ENCODE data around the gene MTURN.

Gene MTURN

GRCh38 chr7:30206942-30207341 is 72.2 kb downstream of the MTURN start:
- Histone ChIP-seq H3K4me3 (no peak overlapping the region), H3K9ac (ENCODE audit: insufficient read length) (no peak overlapping the region), H3K9me3 (ENCODE audit: low read depth, low read length) (no peaks in the 10 kb centered on the region), H3K36me3 (ENCODE audit: insufficient read depth, low read length) (no peaks in the 10 kb centered on the region), H3K27ac (no peak overlapping the region)
- DNase-seq (ENCODE audit: low read depth, low spot score) = no peak
- TF ChIP-seq POLR2AphosphoS5 (IDR thresholded peaks at IDR 0.05; ENCODE audit: borderline replicate concordance, low read depth, low read length) (no peak), EZH2 (IDR thresholded peaks at IDR 0.05) (no peak), FOXP2 (optimal IDR thresholded peaks at IDR 0.05; ENCODE audit: control extremely low read depth, extremely low read length, insufficient read depth) (no peak)

DNA sequence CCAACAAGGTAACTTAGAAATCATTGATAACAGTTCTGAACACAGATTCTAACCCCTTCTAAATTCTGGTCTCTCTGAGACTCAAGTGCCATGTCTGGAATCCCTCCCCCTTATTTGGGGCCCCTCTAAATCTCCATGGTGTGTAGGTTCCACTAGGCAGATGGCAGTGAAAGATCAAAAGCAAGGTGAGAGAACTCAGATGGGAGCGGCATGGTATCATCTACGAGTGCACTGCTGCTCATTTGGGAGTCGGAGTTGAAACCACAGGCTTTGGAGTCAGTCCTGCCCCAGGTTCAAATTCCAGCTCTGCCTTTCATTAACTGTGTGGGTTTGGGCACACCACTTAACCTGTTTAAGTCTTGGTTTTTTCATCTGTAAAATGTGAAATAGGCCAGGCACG is 72.6 kb downstream of the MTURN start:
- H3K9ac ChIP-seq (ENCODE audit: insufficient read length) = no peak overlapping the region
- no peaks in the 10 kb centered on the region for H3K9me3 ChIP-seq (ENCODE audit: low read depth, low read length)
- TF ChIP-seq EZH2 (IDR thresholded peaks at IDR 0.05) = no peak
- TF ChIP-seq POLR2AphosphoS5 (IDR thresholded peaks at IDR 0.05; ENCODE audit: borderline replicate concordance, low read depth, low read length) = no peak
- TF ChIP-seq FOXP2 (optimal IDR thresholded peaks at IDR 0.05; ENCODE audit: control extremely low read depth, extremely low read length, insufficient read depth) = no peak
- no peaks in the 10 kb centered on the region for H3K36me3 ChIP-seq (ENCODE audit: insufficient read depth, low read length)
- H3K4me3 ChIP-seq = no peak overlapping the region
- no peak for DNase-seq (ENCODE audit: low read depth, low spot score)
- no peak overlapping the region for H3K27ac ChIP-seq

DNA sequence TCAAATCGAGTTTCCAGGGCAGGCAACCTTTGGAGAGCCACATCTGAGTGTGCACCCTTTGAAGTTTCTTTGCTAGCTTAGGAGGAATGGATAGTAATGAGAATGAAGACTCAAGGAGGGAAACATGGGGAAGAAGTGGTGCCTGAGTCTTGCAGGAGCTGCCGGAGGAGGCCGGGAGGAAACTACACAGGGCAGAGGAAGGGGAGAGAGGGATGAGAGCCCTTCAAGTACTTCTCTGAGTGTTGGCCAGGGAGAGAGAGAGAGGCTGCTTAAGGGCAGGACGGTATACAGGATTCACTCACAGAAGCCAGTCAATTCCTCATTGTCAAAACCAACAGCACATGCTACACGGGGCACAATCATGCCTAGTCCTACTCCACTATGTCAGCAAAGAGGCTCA is 75.2 kb downstream of the MTURN start:
- no peak for DNase-seq (ENCODE audit: low read depth, low spot score)
- Histone ChIP-seq H3K27ac (no peak overlapping the region), H3K9ac (ENCODE audit: insufficient read length) (no peak overlapping the region), H3K4me3 (no peak overlapping the region), H3K36me3 (ENCODE audit: insufficient read depth, low read length) (no peaks in the 10 kb centered on the region), H3K9me3 (ENCODE audit: low read depth, low read length) (no peaks in the 10 kb centered on the region)
- TF ChIP-seq EZH2 (IDR thresholded peaks at IDR 0.05) (no peak), FOXP2 (optimal IDR thresholded peaks at IDR 0.05; ENCODE audit: control extremely low read depth, extremely low read length, insufficient read depth) (no peak), POLR2AphosphoS5 (IDR thresholded peaks at IDR 0.05; ENCODE audit: borderline replicate concordance, low read depth, low read length) (no peak)
